PFSK-1 (cell line): ENCODE measurements around the gene MAPKAPK3.

Experiments
- FOXP2 ChIP-seq: optimal IDR thresholded peaks from 2 replicates; pipeline ENCODE3; 2011; ENCODE audit warnings: borderline replicate concordance, control low read depth, inconsistent platforms; ENCODE audit not compliant: insufficient read depth; ENCODE audit errors: extremely low read length, extremely low read depth
- POLR2AphosphoS5 ChIP-seq: IDR thresholded peaks from 2 replicates; pipeline ENCODE4 v1.6.1; 2012; ENCODE audit warnings: low read depth, mild to moderate bottlenecking, control low read depth, low read length, moderate library complexity
- REST ChIP-seq, 2 experiments: IDR thresholded peaks; 2 replicates each; pipeline versions ENCODE4 v1.6.1 to v1.8.0; 2011 to 2012; ENCODE audit warnings: low read depth in 2 of 2, low read length in 2 of 2, control low read depth in 1 of 2, inconsistent platforms in 1 of 2, mild to moderate bottlenecking in 1 of 2, moderate library complexity in 1 of 2; ENCODE audit not compliant: insufficient read depth in 1 of 2
- SIN3A ChIP-seq: IDR thresholded peaks from 2 replicates; pipeline ENCODE4 v1.6.1; 2012; ENCODE audit warnings: mild to moderate bottlenecking, low read length, moderate library complexity, borderline replicate concordance; ENCODE audit not compliant: insufficient read depth
- TAF1 ChIP-seq: IDR thresholded peaks from 2 replicates; pipeline ENCODE4 v1.6.1; 2012; ENCODE audit warnings: low read length, control low read depth, borderline replicate concordance; ENCODE audit not compliant: insufficient read depth

The MAPKAPK3 gene

GRCh38 chr3:50639055-50639494, 22.1 kb downstream of the MAPKAPK3 start:
- TF ChIP-seq REST (IDR thresholded peaks at IDR 0.05; ENCODE audit: insufficient read depth in 1 of 2, low read depth in 2 of 2, low read length in 2 of 2) = no peak
- no peak for TF ChIP-seq FOXP2
- no peak for TF ChIP-seq POLR2AphosphoS5

GRCh38 chr3:50642382-50642781, 25.4 kb downstream of the MAPKAPK3 start:
- TF ChIP-seq TAF1 = no peak

GRCh38 chr3:50644561-50644960, 27.6 kb downstream of the MAPKAPK3 start:
- TF ChIP-seq FOXP2 = no peak
- TF ChIP-seq TAF1 = no peak
- TF ChIP-seq POLR2AphosphoS5 = no peak
- TF ChIP-seq REST (IDR thresholded peaks at IDR 0.05; ENCODE audit: insufficient read depth in 1 of 2, low read depth in 2 of 2, low read length in 2 of 2) = no peak
- no peak for TF ChIP-seq SIN3A

- TF ChIP-seq FOXP2 (no peak), SIN3A (no peak), POLR2AphosphoS5 (no peak), REST (IDR thresholded peaks at IDR 0.05; ENCODE audit: insufficient read depth in 1 of 2, low read depth in 2 of 2, low read length in 2 of 2) (no peak), TAF1 (no peak)
Observed at GRCh38 chr3:50645378-50645777, 28.4 kb downstream of the MAPKAPK3 start.

- TF ChIP-seq POLR2AphosphoS5 = no peak
- TF ChIP-seq REST (IDR thresholded peaks at IDR 0.05; ENCODE audit: insufficient read depth in 1 of 2, low read depth in 2 of 2, low read length in 2 of 2) = no peak
- no peak for TF ChIP-seq TAF1
- TF ChIP-seq SIN3A = no peak
- no peak for TF ChIP-seq FOXP2
Observed at GRCh38 chr3:50648313-50648712, 31.4 kb downstream of the MAPKAPK3 start.

- TF ChIP-seq SIN3A = no peak
- TF ChIP-seq TAF1 = no peak
- no peak for TF ChIP-seq FOXP2
- TF ChIP-seq POLR2AphosphoS5 = no peak
- TF ChIP-seq REST (IDR thresholded peaks at IDR 0.05; ENCODE audit: insufficient read depth in 1 of 2, low read depth in 2 of 2, low read length in 2 of 2) = no peak
Observed at GRCh38 chr3:50648944-50649343, 32.0 kb downstream of the MAPKAPK3 start.
